Measurements from ENCODE around the gene KLK12.

KLK12 gene

GRCh38 chr19:51034704-51035103 lies at the start of gene KLK12:
Gene KLK12, minus strand, starts transcription at chr19:51035002. Its CDS starts 381 bp downstream, at chr19:51034621.
- DNase-seq (ENCODE audit: low read depth in 2 of 2) = no peak

- DNase-seq (ENCODE audit: low read depth in 2 of 2) = no peak
These were observed 49.7 kb upstream of the KLK12 start for GRCh38 chr19:51084505-51084904.

- DNase-seq (ENCODE audit: low read depth in 2 of 2) = no peak
These were observed 49.0 kb upstream of the KLK12 start for GRCh38 chr19:51083783-51084182.

- no peak for DNase-seq (ENCODE audit: low read depth in 2 of 2)
These were observed 48.4 kb upstream of the KLK12 start for GRCh38 chr19:51083181-51083580.

- no peak for DNase-seq (ENCODE audit: low read depth in 2 of 2)
These were observed 47.8 kb upstream of the KLK12 start, which contains the start of gene KLK14 for GRCh38 chr19:51082611-51083010. Gene KLK14, minus strand, starts transcription at chr19:51082887. Its CDS starts 273 bp downstream, at chr19:51082614.

- DNase-seq (ENCODE audit: low read depth in 2 of 2) = no peak
These were observed 46.7 kb upstream of the KLK12 start for GRCh38 chr19:51081476-51081875.

GRCh38 chr19:51079481-51080110 lies 44.8 kb upstream of the KLK12 start:
- DNase-seq (ENCODE audit: low read depth in 2 of 2) = no peak

GRCh38 chr19:51078731-51079130 lies 43.9 kb upstream of the KLK12 start:
- DNase-seq (ENCODE audit: low read depth in 2 of 2) = no peak

- no peak for DNase-seq (ENCODE audit: low read depth in 2 of 2)
These were observed 43.3 kb upstream of the KLK12 start for GRCh38 chr19:51078104-51078503.

- DNase-seq (ENCODE audit: low read depth in 2 of 2) = no peak
These were observed 41.9 kb upstream of the KLK12 start for GRCh38 chr19:51076631-51077213.

GRCh38 chr19:51075998-51076397 lies 41.2 kb upstream of the KLK12 start:
- DNase-seq (ENCODE audit: low read depth in 2 of 2) = no peak

GRCh38 chr19:51071095-51071405 lies 36.2 kb upstream of the KLK12 start:
- no peak for DNase-seq (ENCODE audit: low read depth in 2 of 2)

GRCh38 chr19:51070334-51071094 lies 35.7 kb upstream of the KLK12 start:
- DNase-seq (ENCODE audit: low read depth in 2 of 2) = no peak

GRCh38 chr19:51066393-51067186 lies 31.8 kb upstream of the KLK12 start:
- DNase-seq (ENCODE audit: low read depth in 2 of 2) = no peak

- DNase-seq (ENCODE audit: low read depth in 2 of 2) = no peak
These were observed 30.6 kb upstream of the KLK12 start for GRCh38 chr19:51065221-51065960.

GRCh38 chr19:51064534-51065220 lies 29.9 kb upstream of the KLK12 start, which contains the start of gene KLK13:
Gene KLK13, minus strand, starts transcription at chr19:51065092. Its CDS starts 25 bp downstream, at chr19:51065067.
- no peak for DNase-seq (ENCODE audit: low read depth in 2 of 2)

GRCh38 chr19:51063664-51064063 lies 28.9 kb upstream of the KLK12 start:
- no peak for DNase-seq (ENCODE audit: low read depth in 2 of 2)

GRCh38 chr19:51060973-51061372 lies 26.2 kb upstream of the KLK12 start:
- no peak for DNase-seq (ENCODE audit: low read depth in 2 of 2)

GRCh38 chr19:51060336-51060735 lies 25.5 kb upstream of the KLK12 start:
- no peak for DNase-seq (ENCODE audit: low read depth in 2 of 2)

GRCh38 chr19:51059715-51060114 lies 24.9 kb upstream of the KLK12 start:
- DNase-seq (ENCODE audit: low read depth in 2 of 2) = no peak

- DNase-seq (ENCODE audit: low read depth in 2 of 2) = no peak
These were observed 21.1 kb upstream of the KLK12 start for GRCh38 chr19:51055866-51056265.
